IMR-90 (cell line): ENCODE measurements around the gene BCL2L12.

Source experiments
- BHLHE40 ChIP-seq: fragments of 150-350 bp; IDR thresholded peaks from 2 replicates; pipeline ENCODE4 v1.6.1; 2016; ENCODE audit warnings: mild to moderate bottlenecking, low read depth, low read length
- CEBPB ChIP-seq: IDR thresholded peaks from 2 replicates; pipeline ENCODE4 v1.6.1; 2012; ENCODE audit warnings: low read depth, low read length, improper control_type of control experiment
- CHD1 ChIP-seq: IDR thresholded peaks from 2 replicates; pipeline ENCODE4 v1.6.1; 2012; ENCODE audit warnings: low read depth, low read length, improper control_type of control experiment
- CTCF ChIP-seq: conservative IDR thresholded peaks from 2 replicates; pipeline ENCODE4 v1.5.1; 2012; ENCODE audit warnings: mild to moderate bottlenecking, low read depth, low read length, improper control_type of control experiment
- ELK1 ChIP-seq: fragments of 150-350 bp; IDR thresholded peaks from 2 replicates; pipeline ENCODE4 v1.6.1; 2016; ENCODE audit warnings: low read depth, mild to moderate bottlenecking, low read length, moderate library complexity, borderline replicate concordance
- FOS ChIP-seq: fragments of 150-350 bp; IDR thresholded peaks from 2 replicates; pipeline ENCODE4 v1.6.1; 2016; ENCODE audit warnings: low read depth, low read length
- MAFK ChIP-seq: IDR thresholded peaks from 2 replicates; pipeline ENCODE4 v1.6.1; 2012; ENCODE audit warnings: low read depth, low read length, improper control_type of control experiment
- MAZ ChIP-seq: IDR thresholded peaks from 2 replicates; pipeline ENCODE4 v1.6.1; 2012; ENCODE audit warnings: low read depth, mild to moderate bottlenecking, low read length, improper control_type of control experiment, moderate library complexity, borderline replicate concordance
- MXI1 ChIP-seq: IDR thresholded peaks from 2 replicates; pipeline ENCODE4 v1.6.1; 2012; ENCODE audit warnings: low read depth, mild to moderate bottlenecking, low read length, moderate library complexity, borderline replicate concordance
- POLR2A ChIP-seq: IDR thresholded peaks from 2 replicates; pipeline ENCODE4 v1.6.1; 2012; ENCODE audit warnings: mild to moderate bottlenecking, low read depth, low read length
- RAD21 ChIP-seq: IDR thresholded peaks from 2 replicates; pipeline ENCODE4 v1.6.1; 2012; ENCODE audit warnings: low read length, improper control_type of control experiment
- RFX5 ChIP-seq: IDR thresholded peaks from 2 replicates; pipeline ENCODE4 v1.8.0; 2012; ENCODE audit warnings: low read depth, mild to moderate bottlenecking, low read length, moderate library complexity
- SMC3 ChIP-seq: fragments of 150-350 bp; IDR thresholded peaks from 2 replicates; pipeline ENCODE4 v1.6.1; 2016; ENCODE audit warnings: low read depth, mild to moderate bottlenecking, antibody characterized with exemption, low read length, moderate library complexity
- USF2 ChIP-seq: fragments of 150-350 bp; IDR thresholded peaks from 2 replicates; pipeline ENCODE4 v1.6.1; 2017; ENCODE audit warnings: mild to moderate bottlenecking, antibody characterized with exemption, low read length, low read depth

DNA sequence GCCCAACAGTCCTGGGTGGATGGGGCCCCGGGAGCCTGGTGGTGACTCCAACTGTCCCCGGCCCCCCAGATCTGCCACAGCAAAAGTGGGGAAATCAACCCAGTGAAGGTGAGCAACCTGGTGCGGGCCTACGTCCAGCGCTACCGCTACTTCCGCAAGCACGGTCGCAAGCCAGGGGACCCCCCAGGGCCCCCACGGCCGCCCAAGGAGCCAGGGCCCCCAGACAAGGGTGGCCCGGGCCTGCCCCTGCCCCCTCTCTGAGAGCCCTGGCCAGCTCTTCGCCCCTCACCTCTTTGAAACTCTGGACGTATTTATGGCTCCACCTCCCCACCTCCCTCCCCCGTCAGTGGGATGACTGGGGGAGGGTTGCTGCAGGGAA lies 7.6 kb upstream of the BCL2L12 start:
- no peak for TF ChIP-seq CHD1
- no peak for TF ChIP-seq CTCF
- TF ChIP-seq CEBPB, result no peak
- TF ChIP-seq MAFK, result no peak
- no peak for TF ChIP-seq SMC3
- no peak for TF ChIP-seq USF2
- no peak for TF ChIP-seq ELK1
- no peak for TF ChIP-seq RAD21
- TF ChIP-seq POLR2A, result no peak
- TF ChIP-seq RFX5, result no peak
- no peak for TF ChIP-seq MAZ
- no peak for TF ChIP-seq MXI1
- TF ChIP-seq BHLHE40, result no peak
- TF ChIP-seq FOS, result no peak
